Measurements from ENCODE around the gene MROH7.

Gene MROH7

DNA sequence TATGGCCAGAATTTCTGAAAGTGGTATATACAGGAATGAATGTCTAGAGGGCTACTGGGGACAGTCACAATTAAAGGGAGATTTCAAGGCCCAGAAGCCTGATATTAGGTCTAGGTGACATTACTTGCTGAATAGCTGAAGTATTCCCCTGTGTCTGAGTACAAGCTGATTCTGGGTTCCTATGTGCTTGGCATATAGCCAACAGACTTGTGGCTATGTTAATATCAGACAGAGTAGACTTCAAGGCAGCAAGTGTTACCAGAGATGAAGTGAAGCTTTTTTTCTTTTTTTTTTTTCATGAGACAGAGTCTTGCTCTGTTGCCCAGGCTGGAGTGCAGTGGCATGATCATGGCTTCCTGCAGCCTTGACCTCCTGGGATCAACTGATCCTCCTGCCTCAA, 82.4 kb downstream of the MROH7 start:
- TF ChIP-seq CTCF (IDR thresholded peaks at IDR 0.05), result no peak
- Mint-ChIP-seq H3K27ac (no peak overlapping the region), H3K4me3 (no peak overlapping the region), H3K4me1 (no peaks in the 10 kb centered on the region), H3K36me3 (ENCODE audit: low read depth) (peaks cover 89% of the 10 kb centered on the region), H3K27me3 (ENCODE audit: low read depth, poor library complexity) (no peaks in the 10 kb centered on the region), H3K9me3 (peaks cover 28% of the 10 kb centered on the region)
- no peak for DNase-seq

DNA sequence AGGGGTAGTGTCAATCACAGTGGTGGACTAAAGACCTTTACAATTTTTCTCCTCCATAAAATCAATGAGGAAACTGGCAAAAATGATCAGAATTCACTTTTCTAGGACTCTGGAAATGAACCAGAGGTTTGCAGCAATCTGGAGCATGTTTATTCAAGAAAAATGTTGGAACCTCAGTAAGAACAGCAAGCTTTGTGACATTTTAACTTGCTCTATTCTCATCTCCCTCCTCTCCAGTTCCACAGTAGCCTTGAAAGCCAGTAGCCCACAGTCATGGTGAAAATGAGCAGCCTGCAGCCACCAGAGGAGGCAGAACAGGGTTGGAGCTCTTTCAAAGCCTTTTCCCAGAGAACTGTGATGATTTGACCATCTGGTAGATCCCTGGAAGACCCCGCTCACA, 83.2 kb downstream of the MROH7 start:
- H3K36me3 Mint-ChIP-seq (ENCODE audit: low read depth), result peaks cover 90% of the 10 kb centered on the region
- peaks cover 28% of the 10 kb centered on the region for H3K9me3 Mint-ChIP-seq
- H3K4me3 Mint-ChIP-seq, result no peak overlapping the region
- H3K4me1 Mint-ChIP-seq, result no peaks in the 10 kb centered on the region
- no peak overlapping the region for H3K27ac Mint-ChIP-seq
- no peaks in the 10 kb centered on the region for H3K27me3 Mint-ChIP-seq (ENCODE audit: low read depth, poor library complexity)
- no peak for DNase-seq
- TF ChIP-seq CTCF (IDR thresholded peaks at IDR 0.05), result no peak

- H3K4me1 Mint-ChIP-seq, result no peaks in the 10 kb centered on the region
- H3K27me3 Mint-ChIP-seq (ENCODE audit: low read depth, poor library complexity), result no peaks in the 10 kb centered on the region
- no peak overlapping the region for H3K4me3 Mint-ChIP-seq
- no peak for TF ChIP-seq CTCF (IDR thresholded peaks at IDR 0.05)
- no peak for DNase-seq
- H3K27ac Mint-ChIP-seq, result no peak overlapping the region
- peaks cover 82% of the 10 kb centered on the region for H3K36me3 Mint-ChIP-seq (ENCODE audit: low read depth)
- H3K9me3 Mint-ChIP-seq, result peaks cover 28% of the 10 kb centered on the region
Measured at GRCh38 chr1:54728027-54728426, 86.4 kb downstream of the MROH7 start.

DNA sequence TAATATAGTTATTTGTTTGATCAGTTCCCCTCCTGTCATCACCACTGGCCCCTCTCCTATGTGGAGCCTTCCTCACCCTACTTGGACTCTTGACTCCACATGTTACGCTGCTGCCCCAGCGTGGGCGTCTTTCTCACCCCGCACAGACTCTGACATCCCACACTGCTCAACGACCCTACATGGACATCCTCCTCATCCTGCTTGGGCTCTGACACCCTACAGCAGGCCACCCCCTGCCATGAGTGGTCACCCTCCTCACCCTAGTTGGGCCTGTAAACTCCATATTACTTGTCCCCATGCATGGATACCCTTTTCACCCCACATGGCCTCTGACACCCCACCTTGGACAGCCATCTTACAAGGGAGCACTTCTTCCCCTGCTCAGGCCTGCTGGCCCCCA, 95.1 kb downstream of the MROH7 start:
- no peak overlapping the region for H3K27ac Mint-ChIP-seq
- no peak for TF ChIP-seq CTCF (IDR thresholded peaks at IDR 0.05)

GRCh38 chr1:54738244-54738643, 96.7 kb downstream of the MROH7 start:
- peaks cover 76% of the 10 kb centered on the region for H3K36me3 Mint-ChIP-seq (ENCODE audit: low read depth)
- H3K9me3 Mint-ChIP-seq, result no peaks in the 10 kb centered on the region
- no peak overlapping the region for H3K4me3 Mint-ChIP-seq

More for the DNA sequence above, 95.1 kb downstream of the MROH7 start:
- H3K4me3 Mint-ChIP-seq, result no peak overlapping the region
- no peak for DNase-seq
- H3K4me1 Mint-ChIP-seq, result no peaks in the 10 kb centered on the region
- H3K27me3 Mint-ChIP-seq (ENCODE audit: low read depth, poor library complexity), result no peaks in the 10 kb centered on the region
- H3K9me3 Mint-ChIP-seq, result no peaks in the 10 kb centered on the region
- peaks cover 69% of the 10 kb centered on the region for H3K36me3 Mint-ChIP-seq (ENCODE audit: low read depth)

More at GRCh38 chr1:54738244-54738643, 96.7 kb downstream of the MROH7 start:
- Mint-ChIP-seq H3K27ac (no peak overlapping the region), H3K27me3 (ENCODE audit: low read depth, poor library complexity) (no peaks in the 10 kb centered on the region), H3K4me1 (no peaks in the 10 kb centered on the region)
- DNase-seq, result no peak
- TF ChIP-seq CTCF (IDR thresholded peaks at IDR 0.05), result no peak

Measured in nephron progenitor cell (in vitro differentiated cells).